ENCODE results near the gene ZFAND6.
"Not testable (repeated sequence)": the region's sequence is repeated elsewhere in the genome, so short reads cannot be mapped to it uniquely, and the experiment has no call there.

ZFAND6 gene

GRCh38 chr15:80115021-80115420, 55.5 kb downstream of the ZFAND6 start:
- Histone ChIP-seq H3K9me3 (ENCODE audit: control insufficient read depth, insufficient read depth, low read depth, low read length) (no peaks in the 10 kb centered on the region), H3K9ac (ENCODE audit: low read length) (no peak overlapping the region), H3K36me3 (ENCODE audit: control insufficient read depth, insufficient read depth, low read length) (0 out of 2 replicates have a peak, but pooled peaks cover under 1% of the 10 kb centered on the region), H3K4me1 (ENCODE audit: control insufficient read depth, insufficient read depth, low read length) (peaks cover 11% of the 10 kb centered on the region), H3K4me3 (ENCODE audit: low read depth, low read length) (no peak overlapping the region), H3K27me3 (ENCODE audit: control insufficient read depth, insufficient read depth, low read length) (no peaks in the 10 kb centered on the region), H3K27ac (ENCODE audit: low read depth, low read length) (no peak overlapping the region)

- H3K27ac ChIP-seq (ENCODE audit: low read depth, low read length) = no peak overlapping the region
- H3K4me1 ChIP-seq (ENCODE audit: control insufficient read depth, insufficient read depth, low read length) = peaks cover 5% of the 10 kb centered on the region
- peaks cover 24% of the 10 kb centered on the region for H3K36me3 ChIP-seq (ENCODE audit: control insufficient read depth, insufficient read depth, low read length)
- H3K27me3 ChIP-seq (ENCODE audit: control insufficient read depth, insufficient read depth, low read length) = no peaks in the 10 kb centered on the region
- H3K9me3 ChIP-seq (ENCODE audit: control insufficient read depth, insufficient read depth, low read depth, low read length) = no peaks in the 10 kb centered on the region
- H3K9ac ChIP-seq (ENCODE audit: low read length) = no peak overlapping the region
- H3K4me3 ChIP-seq (ENCODE audit: low read depth, low read length) = no peak overlapping the region
Observed at GRCh38 chr15:80118956-80119355, 59.5 kb downstream of the ZFAND6 start.

- peaks cover 36% of the 10 kb centered on the region for H3K36me3 ChIP-seq (ENCODE audit: control insufficient read depth, insufficient read depth, low read length)
- H3K27me3 ChIP-seq (ENCODE audit: control insufficient read depth, insufficient read depth, low read length) = no peaks in the 10 kb centered on the region
- no peak overlapping the region for H3K9ac ChIP-seq (ENCODE audit: low read length)
- no peak overlapping the region for H3K27ac ChIP-seq (ENCODE audit: low read depth, low read length)
- no peaks in the 10 kb centered on the region for H3K9me3 ChIP-seq (ENCODE audit: control insufficient read depth, insufficient read depth, low read depth, low read length)
- H3K4me3 ChIP-seq (ENCODE audit: low read depth, low read length) = no peak overlapping the region
- H3K4me1 ChIP-seq (ENCODE audit: control insufficient read depth, insufficient read depth, low read length) = no peaks in the 10 kb centered on the region; the same call in 1 of the 2 replicates
Observed at GRCh38 chr15:80120636-80121035, 61.2 kb downstream of the ZFAND6 start.

GRCh38 chr15:80121546-80121945, 62.1 kb downstream of the ZFAND6 start:
- no peak overlapping the region for H3K4me3 ChIP-seq (ENCODE audit: low read depth, low read length)
- H3K9ac ChIP-seq (ENCODE audit: low read length) = no peak overlapping the region
- H3K36me3 ChIP-seq (ENCODE audit: control insufficient read depth, insufficient read depth, low read length) = peaks cover 45% of the 10 kb centered on the region

GRCh38 chr15:80123034-80123433, 63.6 kb downstream of the ZFAND6 start:
- H3K4me1 ChIP-seq (ENCODE audit: control insufficient read depth, insufficient read depth, low read length) = no peaks in the 10 kb centered on the region; the same call in 1 of the 2 replicates
- peaks cover 48% of the 10 kb centered on the region for H3K36me3 ChIP-seq (ENCODE audit: control insufficient read depth, insufficient read depth, low read length)
- no peaks in the 10 kb centered on the region for H3K27me3 ChIP-seq (ENCODE audit: control insufficient read depth, insufficient read depth, low read length)
- no peak overlapping the region for H3K27ac ChIP-seq (ENCODE audit: low read depth, low read length)
- no peak overlapping the region for H3K9ac ChIP-seq (ENCODE audit: low read length)
- no peak overlapping the region for H3K4me3 ChIP-seq (ENCODE audit: low read depth, low read length)
- no peaks in the 10 kb centered on the region for H3K9me3 ChIP-seq (ENCODE audit: control insufficient read depth, insufficient read depth, low read depth, low read length)

More at GRCh38 chr15:80121546-80121945, 62.1 kb downstream of the ZFAND6 start:
- Histone ChIP-seq H3K9me3 (ENCODE audit: control insufficient read depth, insufficient read depth, low read depth, low read length) (no peaks in the 10 kb centered on the region), H3K4me1 (ENCODE audit: control insufficient read depth, insufficient read depth, low read length) (no peaks in the 10 kb centered on the region; the same call in 1 of the 2 replicates), H3K27me3 (ENCODE audit: control insufficient read depth, insufficient read depth, low read length) (no peaks in the 10 kb centered on the region), H3K27ac (ENCODE audit: low read depth, low read length) (no peak overlapping the region)

GRCh38 chr15:80127253-80127652, 67.8 kb downstream of the ZFAND6 start:
- not testable (repeated sequence) for H3K9me3 ChIP-seq (ENCODE audit: control insufficient read depth, insufficient read depth, low read depth, low read length); H3K27ac ChIP-seq (ENCODE audit: low read depth, low read length); H3K4me3 ChIP-seq (ENCODE audit: low read depth, low read length); H3K9ac ChIP-seq (ENCODE audit: low read length); H3K4me1 ChIP-seq (ENCODE audit: control insufficient read depth, insufficient read depth, low read length); H3K27me3 ChIP-seq (ENCODE audit: control insufficient read depth, insufficient read depth, low read length)
- peaks cover 49% of the 10 kb centered on the region for H3K36me3 ChIP-seq (ENCODE audit: control insufficient read depth, insufficient read depth, low read length)

- Histone ChIP-seq H3K36me3 (ENCODE audit: control insufficient read depth, insufficient read depth, low read length) (peaks cover 49% of the 10 kb centered on the region), H3K9me3 (ENCODE audit: control insufficient read depth, insufficient read depth, low read depth, low read length) (no peaks in the 10 kb centered on the region), H3K4me3 (ENCODE audit: low read depth, low read length) (no peak overlapping the region), H3K4me1 (ENCODE audit: control insufficient read depth, insufficient read depth, low read length) (no peaks in the 10 kb centered on the region), H3K27ac (ENCODE audit: low read depth, low read length) (no peak overlapping the region), H3K27me3 (ENCODE audit: control insufficient read depth, insufficient read depth, low read length) (no peaks in the 10 kb centered on the region), H3K9ac (ENCODE audit: low read length) (no peak overlapping the region)
Observed at GRCh38 chr15:80127911-80128310, 68.4 kb downstream of the ZFAND6 start.

- Histone ChIP-seq H3K27ac (ENCODE audit: low read depth, low read length) (no peak overlapping the region), H3K4me3 (ENCODE audit: low read depth, low read length) (no peak overlapping the region), H3K9ac (ENCODE audit: low read length) (no peak overlapping the region), H3K27me3 (ENCODE audit: control insufficient read depth, insufficient read depth, low read length) (no peaks in the 10 kb centered on the region), H3K9me3 (ENCODE audit: control insufficient read depth, insufficient read depth, low read depth, low read length) (no peaks in the 10 kb centered on the region), H3K4me1 (ENCODE audit: control insufficient read depth, insufficient read depth, low read length) (no peaks in the 10 kb centered on the region), H3K36me3 (ENCODE audit: control insufficient read depth, insufficient read depth, low read length) (peaks cover 46% of the 10 kb centered on the region)
Observed at GRCh38 chr15:80132382-80132781, 72.9 kb downstream of the ZFAND6 start.

GRCh38 chr15:80136854-80137253, 77.4 kb downstream of the ZFAND6 start:
- no peak overlapping the region for H3K27ac ChIP-seq (ENCODE audit: low read depth, low read length)
- no peak overlapping the region for H3K4me3 ChIP-seq (ENCODE audit: low read depth, low read length)
- H3K9ac ChIP-seq (ENCODE audit: low read length) = no peak overlapping the region
- no peaks in the 10 kb centered on the region for H3K9me3 ChIP-seq (ENCODE audit: control insufficient read depth, insufficient read depth, low read depth, low read length)
- no peaks in the 10 kb centered on the region for H3K4me1 ChIP-seq (ENCODE audit: control insufficient read depth, insufficient read depth, low read length)
- no peaks in the 10 kb centered on the region for H3K27me3 ChIP-seq (ENCODE audit: control insufficient read depth, insufficient read depth, low read length)
- H3K36me3 ChIP-seq (ENCODE audit: control insufficient read depth, insufficient read depth, low read length) = peaks cover 40% of the 10 kb centered on the region

- H3K4me1 ChIP-seq (ENCODE audit: control insufficient read depth, insufficient read depth, low read length) = no peaks in the 10 kb centered on the region
- no peaks in the 10 kb centered on the region for H3K27me3 ChIP-seq (ENCODE audit: control insufficient read depth, insufficient read depth, low read length)
- H3K9me3 ChIP-seq (ENCODE audit: control insufficient read depth, insufficient read depth, low read depth, low read length) = no peaks in the 10 kb centered on the region
- peaks cover 26% of the 10 kb centered on the region for H3K36me3 ChIP-seq (ENCODE audit: control insufficient read depth, insufficient read depth, low read length)
- no peak overlapping the region for H3K4me3 ChIP-seq (ENCODE audit: low read depth, low read length)
- H3K27ac ChIP-seq (ENCODE audit: low read depth, low read length) = no peak overlapping the region
- no peak overlapping the region for H3K9ac ChIP-seq (ENCODE audit: low read length)
Observed at GRCh38 chr15:80138961-80139360, 79.5 kb downstream of the ZFAND6 start.

- no peaks in the 10 kb centered on the region for H3K9me3 ChIP-seq (ENCODE audit: control insufficient read depth, insufficient read depth, low read depth, low read length)
- no peak overlapping the region for H3K4me3 ChIP-seq (ENCODE audit: low read depth, low read length)
- H3K4me1 ChIP-seq (ENCODE audit: control insufficient read depth, insufficient read depth, low read length) = no peaks in the 10 kb centered on the region
- no peaks in the 10 kb centered on the region for H3K27me3 ChIP-seq (ENCODE audit: control insufficient read depth, insufficient read depth, low read length)
- no peak overlapping the region for H3K9ac ChIP-seq (ENCODE audit: low read length)
- H3K27ac ChIP-seq (ENCODE audit: low read depth, low read length) = no peak overlapping the region
- peaks cover 12% of the 10 kb centered on the region for H3K36me3 ChIP-seq (ENCODE audit: control insufficient read depth, insufficient read depth, low read length)
Observed at GRCh38 chr15:80140909-80141308, 81.4 kb downstream of the ZFAND6 start.
